ENCODE results near the gene DLGAP4. TPM values are rescaled to one million over a fixed set of nuclear protein-coding genes. Genes with fewer than 3 reads are reported as not detected.

DLGAP4 gene
- total RNA-seq, 4 donors from 2014 or later, result 38.6 to 193 (median 80.5) TPM

DNA sequence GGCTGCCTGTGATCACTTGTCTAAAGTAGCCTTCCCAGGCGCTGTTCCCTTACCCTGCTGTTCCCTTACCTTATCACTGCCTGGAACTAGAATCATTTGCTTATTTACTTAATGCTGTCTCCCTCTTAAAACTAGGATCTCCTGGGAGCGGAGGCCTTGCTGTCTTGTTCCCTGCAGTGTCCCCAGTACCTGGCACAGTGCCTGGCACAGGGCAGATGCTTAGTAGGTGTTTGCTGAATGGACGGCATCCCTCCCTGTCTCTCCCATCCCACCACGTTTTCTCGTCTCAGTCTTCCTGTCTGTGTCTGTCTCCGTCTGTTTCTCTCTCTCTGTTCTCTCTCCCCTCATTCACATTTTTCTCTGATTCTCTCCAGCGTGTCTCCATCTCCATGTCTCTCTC, 135.3 kb downstream of the DLGAP4 start:
- H3K9me3 ChIP-seq, result no peaks in the 10 kb centered on the region
- H3K36me3 ChIP-seq, result no peaks in the 10 kb centered on the region
- intact Hi-C loops (cut with DNase I; ENCODE audit: low total_unique reads), result no loop called here
- TF ChIP-seq, protein P1, sequence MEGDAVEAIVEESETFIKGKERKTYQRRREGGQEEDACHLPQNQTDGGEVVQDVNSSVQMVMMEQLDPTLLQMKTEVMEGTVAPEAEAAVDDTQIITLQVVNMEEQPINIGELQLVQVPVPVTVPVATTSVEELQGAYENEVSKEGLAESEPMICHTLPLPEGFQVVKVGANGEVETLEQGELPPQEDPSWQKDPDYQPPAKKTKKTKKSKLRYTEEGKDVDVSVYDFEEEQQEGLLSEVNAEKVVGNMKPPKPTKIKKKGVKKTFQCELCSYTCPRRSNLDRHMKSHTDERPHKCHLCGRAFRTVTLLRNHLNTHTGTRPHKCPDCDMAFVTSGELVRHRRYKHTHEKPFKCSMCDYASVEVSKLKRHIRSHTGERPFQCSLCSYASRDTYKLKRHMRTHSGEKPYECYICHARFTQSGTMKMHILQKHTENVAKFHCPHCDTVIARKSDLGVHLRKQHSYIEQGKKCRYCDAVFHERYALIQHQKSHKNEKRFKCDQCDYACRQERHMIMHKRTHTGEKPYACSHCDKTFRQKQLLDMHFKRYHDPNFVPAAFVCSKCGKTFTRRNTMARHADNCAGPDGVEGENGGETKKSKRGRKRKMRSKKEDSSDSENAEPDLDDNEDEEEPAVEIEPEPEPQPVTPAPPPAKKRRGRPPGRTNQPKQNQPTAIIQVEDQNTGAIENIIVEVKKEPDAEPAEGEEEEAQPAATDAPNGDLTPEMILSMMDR (IDR thresholded peaks at IDR 0.05), result no peak
- TF ChIP-seq POLR2A (IDR thresholded peaks at IDR 0.05), result no peak
- no peaks in the 10 kb centered on the region for H3K4me1 ChIP-seq
- H3K27ac ChIP-seq, result no peak overlapping the region
- no peaks in the 10 kb centered on the region for H3K27me3 ChIP-seq
- no peak for DNase-seq
- no peak overlapping the region for H3K4me3 ChIP-seq

- H3K27me3 ChIP-seq, result no peaks in the 10 kb centered on the region
- no peaks in the 10 kb centered on the region for H3K4me1 ChIP-seq
- H3K9me3 ChIP-seq, result no peaks in the 10 kb centered on the region
- intact Hi-C loops (cut with DNase I; ENCODE audit: low total_unique reads), result no loop called here
- no peak overlapping the region for H3K4me3 ChIP-seq
- DNase-seq, result no peak
- no peaks in the 10 kb centered on the region for H3K36me3 ChIP-seq
- H3K27ac ChIP-seq, result no peak overlapping the region
- TF ChIP-seq, protein P1 (IDR thresholded peaks at IDR 0.05), result no peak
- TF ChIP-seq POLR2A (IDR thresholded peaks at IDR 0.05), result no peak
These were observed 139.7 kb downstream of the DLGAP4 start for GRCh38 chr20:36445847-36446246.

- no peak for DNase-seq
- Histone ChIP-seq H3K27me3 (no peaks in the 10 kb centered on the region), H3K4me1 (no peaks in the 10 kb centered on the region), H3K4me3 (no peak overlapping the region), H3K36me3 (no peaks in the 10 kb centered on the region), H3K27ac (no peak overlapping the region), H3K9me3 (no peaks in the 10 kb centered on the region)
- intact Hi-C loops (cut with DNase I; ENCODE audit: low total_unique reads), result no loop called here
- TF ChIP-seq, protein P1 (IDR thresholded peaks at IDR 0.05), result no peak
- no peak for TF ChIP-seq POLR2A (IDR thresholded peaks at IDR 0.05)
These were observed 140.4 kb downstream of the DLGAP4 start for GRCh38 chr20:36446557-36446956.

DNA sequence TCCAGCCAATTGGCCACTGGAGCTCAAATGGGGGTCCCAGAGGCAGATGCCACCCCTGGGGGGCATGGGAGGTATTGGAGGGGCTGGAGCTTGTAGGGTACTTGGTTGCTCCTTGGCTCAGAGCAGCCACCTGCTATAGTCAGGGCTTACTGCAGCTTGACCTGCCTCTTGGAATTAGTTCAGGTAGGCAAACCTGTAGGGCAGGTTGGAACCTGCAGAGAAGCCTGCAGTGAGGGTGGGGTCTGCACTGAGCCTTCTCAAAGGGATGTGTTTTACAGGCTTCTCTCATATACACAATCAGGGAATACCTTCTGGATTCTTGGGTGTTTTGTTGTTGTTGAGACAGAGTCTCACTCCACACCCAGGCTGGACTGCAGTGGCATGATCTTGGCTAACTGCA, 141.0 kb downstream of the DLGAP4 start:
- H3K4me1 ChIP-seq, result no peaks in the 10 kb centered on the region
- no peak overlapping the region for H3K4me3 ChIP-seq
- intact Hi-C loops (cut with DNase I; ENCODE audit: low total_unique reads), result no loop called here
- no peak overlapping the region for H3K27ac ChIP-seq
- no peaks in the 10 kb centered on the region for H3K27me3 ChIP-seq
- no peaks in the 10 kb centered on the region for H3K9me3 ChIP-seq
- TF ChIP-seq POLR2A (IDR thresholded peaks at IDR 0.05), result no peak
- TF ChIP-seq, protein P1 (IDR thresholded peaks at IDR 0.05), result no peak
- no peak for DNase-seq
- H3K36me3 ChIP-seq, result no peaks in the 10 kb centered on the region

- Histone ChIP-seq H3K27ac (no peak overlapping the region), H3K36me3 (no peaks in the 10 kb centered on the region), H3K9me3 (no peaks in the 10 kb centered on the region), H3K27me3 (no peaks in the 10 kb centered on the region), H3K4me3 (no peak overlapping the region), H3K4me1 (no peaks in the 10 kb centered on the region)
- no peak for DNase-seq
- intact Hi-C loops (cut with DNase I; ENCODE audit: low total_unique reads), result no loop called here
- TF ChIP-seq, protein P1 (IDR thresholded peaks at IDR 0.05), result no peak
- TF ChIP-seq POLR2A (IDR thresholded peaks at IDR 0.05), result no peak
These were observed 143.5 kb downstream of the DLGAP4 start for GRCh38 chr20:36449663-36450062.
